Measurements from ENCODE around the gene DHX34. TPM values are rescaled to one million over a fixed set of nuclear protein-coding genes. Genes with fewer than 3 reads are reported as not detected.

The DHX34 gene
- total and polyA plus RNA-seq, 4 donors, result 1.5 to 14.6 (median 9.6) TPM

- H3K4me3 ChIP-seq (ENCODE audit: low read length in 2 of 2), result peak within 1 kb of the TSS in 1 of 2 donors; percentile 32
- no peaks in the 10 kb centered on the region for H3K9me3 ChIP-seq (ENCODE audit: control insufficient read depth, low read length)
- no peaks in the 10 kb centered on the region for H3K36me3 ChIP-seq (ENCODE audit: control insufficient read depth in 1 of 2, insufficient read depth in 2 of 2, low read length in 1 of 2)
- intact Hi-C loops (cut with DNase I), result no loop called here
- no peaks in the 10 kb centered on the region for H3K4me1 ChIP-seq (ENCODE audit: control insufficient read depth in 1 of 2, insufficient read depth in 2 of 2, low read length in 2 of 2)
- no peak for ATAC-seq (ENCODE audit: low FRiP score)
- H3K27ac ChIP-seq (ENCODE audit: low read depth in 1 of 2, low read length in 2 of 2), result no peak within 1 kb of the TSS
- 1% methylated on average over 14 to 70 of the region's 70 CpGs for WGBS, 2 donors
- DNase-seq, result no peak
- H3K27me3 ChIP-seq (ENCODE audit: control insufficient read depth in 1 of 2, insufficient read depth in 2 of 2, low read length in 1 of 2), result peaks cover 0 to 2% of the 10 kb centered on the region in 2 donors
Measured at GRCh38 chr19:47419030-47419783, 70.1 kb downstream of the DHX34 start, which contains the start of gene MEIS3. TSS of gene MEIS3 (minus strand) at chr19:47419527. CDS start at chr19:47419081, 446 bp downstream.

GRCh38 chr19:47419789-47420188, 70.7 kb downstream of the DHX34 start:
- H3K4me3 ChIP-seq (ENCODE audit: low read length in 2 of 2), result no peak overlapping the region
- H3K4me1 ChIP-seq (ENCODE audit: control insufficient read depth in 1 of 2, insufficient read depth in 2 of 2, low read length in 2 of 2), result no peaks in the 10 kb centered on the region
- no peaks in the 10 kb centered on the region for H3K36me3 ChIP-seq (ENCODE audit: control insufficient read depth in 1 of 2, insufficient read depth in 2 of 2, low read length in 1 of 2)
- intact Hi-C loops (cut with DNase I), result loop anchor here in 1 of 2 donors (10.0 kb wide), 1 partner anchor 125 kb away; no protein-coding TSS in a partner anchor
- WGBS, 2 donors, result 15 to 16% methylated on average over 19 of the region's 19 CpGs
- no peak overlapping the region for H3K27ac ChIP-seq (ENCODE audit: low read depth in 1 of 2, low read length in 2 of 2)
- H3K27me3 ChIP-seq (ENCODE audit: control insufficient read depth in 1 of 2, insufficient read depth in 2 of 2, low read length in 1 of 2), result peaks cover 0 to 2% of the 10 kb centered on the region in 2 donors
- ATAC-seq (ENCODE audit: low FRiP score) (no peak), DNase-seq (no peak)
- no peaks in the 10 kb centered on the region for H3K9me3 ChIP-seq (ENCODE audit: control insufficient read depth, low read length)

DNA sequence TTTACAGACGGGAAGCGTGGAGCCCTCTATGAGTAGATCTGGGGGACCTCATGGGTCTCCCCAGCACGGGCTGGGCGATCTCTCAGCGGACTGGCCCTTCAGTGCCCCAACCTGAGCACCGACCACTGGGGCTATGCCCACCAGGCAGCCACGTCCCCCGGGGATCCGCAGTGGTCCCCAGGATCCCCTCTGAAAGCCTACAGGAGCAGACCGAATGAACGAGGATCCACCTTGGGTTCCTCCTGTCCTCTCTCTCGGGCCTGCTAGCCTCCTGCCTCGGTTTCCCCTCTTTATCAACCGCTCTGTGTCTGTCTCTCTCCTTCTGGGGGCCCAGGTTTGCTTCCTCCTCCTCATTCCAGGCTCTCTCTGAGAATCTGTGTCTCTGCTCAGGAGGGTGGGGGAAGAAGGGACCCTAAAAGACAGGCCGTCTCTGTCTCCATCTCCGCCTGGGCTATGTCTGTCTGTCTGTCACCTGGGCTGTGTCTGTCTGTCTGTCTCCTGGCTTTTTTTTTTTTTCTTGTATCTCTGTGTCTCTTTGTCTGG, 72.2 kb downstream of the DHX34 start:
- Histone ChIP-seq H3K4me3 (ENCODE audit: low read length in 2 of 2) (no peak overlapping the region), H3K4me1 (ENCODE audit: control insufficient read depth in 1 of 2, insufficient read depth in 2 of 2, low read length in 2 of 2) (no peaks in the 10 kb centered on the region), H3K9me3 (ENCODE audit: control insufficient read depth, low read length) (no peaks in the 10 kb centered on the region), H3K27ac (ENCODE audit: low read depth in 1 of 2, low read length in 2 of 2) (no peak overlapping the region), H3K27me3 (ENCODE audit: control insufficient read depth in 1 of 2, insufficient read depth in 2 of 2, low read length in 1 of 2) (peaks cover 0 to 2% of the 10 kb centered on the region in 2 donors), H3K36me3 (ENCODE audit: control insufficient read depth in 1 of 2, insufficient read depth in 2 of 2, low read length in 1 of 2) (no peaks in the 10 kb centered on the region)
- intact Hi-C loops (cut with DNase I), result loop anchor here in 1 of 2 donors (10.0 kb wide), 1 partner anchor 127 kb away; no protein-coding TSS in a partner anchor
- ATAC-seq (ENCODE audit: low FRiP score), result no peak
- no peak for DNase-seq
- WGBS, 2 donors, result 6 to 7% methylated on average over 16 of the region's 16 CpGs

DNA sequence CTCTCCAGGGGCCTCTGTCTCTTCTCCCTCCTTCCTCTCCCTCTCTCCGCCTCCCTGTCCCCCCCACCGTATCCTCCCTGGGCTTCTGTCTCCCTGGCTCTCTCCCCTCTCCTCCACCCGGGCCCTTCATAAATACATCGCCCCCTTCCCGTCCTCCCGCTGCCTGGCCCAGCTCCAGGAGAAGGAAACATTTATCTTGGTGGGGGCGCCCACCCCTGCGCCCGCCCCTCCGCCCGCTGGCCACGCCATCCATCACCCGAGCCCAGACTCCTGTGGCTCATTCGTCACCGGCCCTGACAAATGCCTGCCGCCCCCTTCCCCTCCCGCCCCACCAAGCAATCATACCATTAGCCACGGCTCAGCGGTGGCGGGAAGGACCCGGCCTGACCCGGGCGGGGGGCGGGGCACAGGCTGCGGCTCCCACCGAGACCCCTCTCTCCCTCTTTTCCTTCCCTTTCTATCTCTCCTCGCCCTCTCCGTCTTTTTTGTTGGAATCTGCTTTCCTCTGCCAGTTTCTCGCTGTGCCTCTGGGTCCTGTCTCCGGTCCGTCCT, 72.8 kb downstream of the DHX34 start:
- WGBS, 2 donors, result 1 to 2% methylated on average over 30 to 31 of the region's 31 CpGs
- no peaks in the 10 kb centered on the region for H3K4me1 ChIP-seq (ENCODE audit: control insufficient read depth in 1 of 2, insufficient read depth in 2 of 2, low read length in 2 of 2)
- H3K27ac ChIP-seq (ENCODE audit: low read depth in 1 of 2, low read length in 2 of 2), result no peak overlapping the region
- peaks cover 0 to 2% of the 10 kb centered on the region in 2 donors for H3K27me3 ChIP-seq (ENCODE audit: control insufficient read depth in 1 of 2, insufficient read depth in 2 of 2, low read length in 1 of 2)
- DNase-seq (no peak), ATAC-seq (ENCODE audit: low FRiP score) (no peak)
- no peak overlapping the region for H3K4me3 ChIP-seq (ENCODE audit: low read length in 2 of 2)
- intact Hi-C loops (cut with DNase I), result loop anchor here in 1 of 2 donors (10.0 kb wide), 1 partner anchor 127 kb away; no protein-coding TSS in a partner anchor
- H3K9me3 ChIP-seq (ENCODE audit: control insufficient read depth, low read length), result no peaks in the 10 kb centered on the region
- H3K36me3 ChIP-seq (ENCODE audit: control insufficient read depth in 1 of 2, insufficient read depth in 2 of 2, low read length in 1 of 2), result no peaks in the 10 kb centered on the region

- Histone ChIP-seq H3K4me3 (ENCODE audit: low read length in 2 of 2) (no peak overlapping the region), H3K36me3 (ENCODE audit: control insufficient read depth in 1 of 2, insufficient read depth in 2 of 2, low read length in 1 of 2) (no peaks in the 10 kb centered on the region), H3K9me3 (ENCODE audit: control insufficient read depth, low read length) (no peaks in the 10 kb centered on the region), H3K27me3 (ENCODE audit: control insufficient read depth in 1 of 2, insufficient read depth in 2 of 2, low read length in 1 of 2) (peaks cover 0 to 2% of the 10 kb centered on the region in 2 donors), H3K4me1 (ENCODE audit: control insufficient read depth in 1 of 2, insufficient read depth in 2 of 2, low read length in 2 of 2) (no peaks in the 10 kb centered on the region), H3K27ac (ENCODE audit: low read depth in 1 of 2, low read length in 2 of 2) (no peak overlapping the region)
- WGBS, 2 donors, result 0 to 1% methylated on average over 1 of the region's 1 CpG
- no peak for DNase-seq
- no peak for ATAC-seq (ENCODE audit: low FRiP score)
- intact Hi-C loops (cut with DNase I), result loop anchor here in 1 of 2 donors (10.0 kb wide), 1 partner anchor 128 kb away; no protein-coding TSS in a partner anchor
Measured at GRCh38 chr19:47422417-47423163, 73.5 kb downstream of the DHX34 start.

DNA sequence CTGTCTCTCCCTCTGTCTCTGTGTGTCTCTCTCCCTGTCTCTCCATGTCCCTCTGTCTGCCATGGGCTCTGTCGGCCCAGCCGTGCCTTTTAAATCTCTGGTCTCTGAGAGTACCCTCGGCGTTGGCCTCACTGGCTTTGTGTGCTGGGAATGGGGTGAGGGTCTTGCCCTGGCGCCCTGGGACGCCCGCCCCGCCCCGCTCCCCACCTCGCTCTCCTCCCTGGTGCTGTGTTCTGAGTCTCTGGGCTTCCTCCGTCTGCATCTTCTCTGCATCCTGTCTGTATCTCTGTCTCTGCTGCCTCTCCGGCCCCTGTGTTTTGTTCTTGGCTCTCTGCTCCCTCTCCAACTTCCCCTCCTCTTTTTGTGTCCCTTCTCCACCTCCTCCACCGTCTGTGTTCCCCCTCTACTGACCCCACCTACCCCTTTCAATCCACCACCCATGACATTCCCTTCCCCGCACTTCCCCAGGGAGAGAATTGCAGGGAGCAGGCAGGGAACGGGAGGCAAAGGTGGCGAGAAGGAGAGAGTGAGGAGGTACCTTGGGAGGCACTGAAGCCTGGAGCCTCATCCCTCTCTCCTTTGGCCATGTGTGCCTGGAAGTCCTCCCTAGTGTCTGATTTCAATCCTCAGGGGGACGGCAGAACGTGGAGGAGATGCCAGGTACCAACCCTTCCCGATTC, 74.2 kb downstream of the DHX34 start:
- H3K27ac ChIP-seq (ENCODE audit: low read depth in 1 of 2, low read length in 2 of 2), result no peak overlapping the region
- H3K27me3 ChIP-seq (ENCODE audit: control insufficient read depth in 1 of 2, insufficient read depth in 2 of 2, low read length in 1 of 2), result peaks cover 0 to 2% of the 10 kb centered on the region in 2 donors
- no peak overlapping the region for H3K4me3 ChIP-seq (ENCODE audit: low read length in 2 of 2)
- WGBS, 2 donors, result 8 to 9% methylated on average over 19 of the region's 19 CpGs
- ATAC-seq (ENCODE audit: low FRiP score) (no peak), DNase-seq (no peak)
- intact Hi-C loops (cut with DNase I), result loop anchor here in 1 of 2 donors (10.0 kb wide), 1 partner anchor 129 kb away; no protein-coding TSS in a partner anchor
- no peaks in the 10 kb centered on the region for H3K4me1 ChIP-seq (ENCODE audit: control insufficient read depth in 1 of 2, insufficient read depth in 2 of 2, low read length in 2 of 2)
- no peaks in the 10 kb centered on the region for H3K36me3 ChIP-seq (ENCODE audit: control insufficient read depth in 1 of 2, insufficient read depth in 2 of 2, low read length in 1 of 2)
- H3K9me3 ChIP-seq (ENCODE audit: control insufficient read depth, low read length), result no peaks in the 10 kb centered on the region

DNA sequence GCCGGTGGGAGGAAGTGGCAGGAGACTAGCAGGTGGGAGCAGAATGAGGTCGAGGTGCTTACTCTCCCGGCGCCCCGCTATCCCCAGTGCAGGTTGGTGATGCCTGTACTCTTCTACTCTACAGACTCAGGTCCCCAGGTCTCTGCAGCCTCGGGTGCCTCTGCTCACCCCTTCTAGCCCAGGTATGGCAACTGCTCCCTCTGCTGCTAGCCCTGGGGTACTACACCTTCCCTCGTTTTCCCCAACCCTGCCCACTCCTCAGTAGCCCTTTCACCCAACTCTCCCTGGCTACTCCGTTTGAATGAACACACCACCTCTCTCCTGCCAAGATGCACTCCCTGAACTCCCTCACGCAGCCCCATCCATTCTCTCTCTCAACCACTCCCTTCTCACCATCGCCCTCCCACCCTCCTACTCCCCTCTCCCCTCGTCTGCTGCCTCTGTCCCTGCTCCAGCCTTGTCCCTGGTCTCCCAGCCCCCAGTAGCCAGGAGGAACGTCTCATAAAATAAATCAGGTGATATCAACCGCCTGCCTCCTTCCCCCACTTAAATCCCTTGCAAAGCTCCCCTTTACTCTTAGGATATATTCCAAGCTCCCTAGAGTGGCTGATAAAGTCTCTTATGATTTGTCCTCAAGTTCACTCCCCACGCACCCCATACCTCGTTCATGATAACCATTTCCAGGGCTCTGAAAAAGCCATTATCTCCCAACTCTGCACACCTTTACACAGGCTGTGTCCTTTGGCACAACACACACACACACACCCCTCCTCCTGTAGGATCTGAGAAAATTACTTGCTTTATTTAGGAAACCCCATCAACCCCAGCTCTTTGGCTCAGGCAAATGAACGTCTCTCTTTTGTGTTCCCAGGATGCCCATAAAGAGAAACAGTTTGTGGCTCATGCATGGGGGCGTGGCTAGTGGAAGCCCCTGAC, 78.4 kb downstream of the DHX34 start:
- Histone ChIP-seq H3K4me1 (ENCODE audit: control insufficient read depth in 1 of 2, insufficient read depth in 2 of 2, low read length in 2 of 2) (no peaks in the 10 kb centered on the region), H3K27me3 (ENCODE audit: control insufficient read depth in 1 of 2, insufficient read depth in 2 of 2, low read length in 1 of 2) (no peaks in the 10 kb centered on the region), H3K27ac (ENCODE audit: low read depth in 1 of 2, low read length in 2 of 2) (no peak overlapping the region), H3K4me3 (ENCODE audit: low read length in 2 of 2) (no peak overlapping the region), H3K36me3 (ENCODE audit: control insufficient read depth in 1 of 2, insufficient read depth in 2 of 2, low read length in 1 of 2) (no peaks in the 10 kb centered on the region), H3K9me3 (ENCODE audit: control insufficient read depth, low read length) (no peaks in the 10 kb centered on the region)
- 5 to 7% methylated on average over 16 to 17 of the region's 17 CpGs for WGBS, 2 donors
- no peak for DNase-seq
- intact Hi-C loops (cut with DNase I), result loop anchor here in 1 of 2 donors (10.0 kb wide), 1 partner anchor 133 kb away; no protein-coding TSS in a partner anchor
- peak; percentile 62 for ATAC-seq (ENCODE audit: low FRiP score)

All from aorta (tissue), 5 donors.